NCI-H2081 (cell line): ENCODE measurements around the gene STARD3NL.

ENCODE experiments used
- DNase-seq, 2 experiments: peaks; one replicate each; lab custom pipeline; 2025; lab: John Stamatoyannopoulos, UW

Gene STARD3NL

GRCh38 chr7:38185395-38186307 lies 7.6 kb downstream of the STARD3NL start:
- no peak for DNase-seq

GRCh38 chr7:38186593-38187314 lies 8.7 kb downstream of the STARD3NL start:
- DNase-seq = no peak

DNA sequence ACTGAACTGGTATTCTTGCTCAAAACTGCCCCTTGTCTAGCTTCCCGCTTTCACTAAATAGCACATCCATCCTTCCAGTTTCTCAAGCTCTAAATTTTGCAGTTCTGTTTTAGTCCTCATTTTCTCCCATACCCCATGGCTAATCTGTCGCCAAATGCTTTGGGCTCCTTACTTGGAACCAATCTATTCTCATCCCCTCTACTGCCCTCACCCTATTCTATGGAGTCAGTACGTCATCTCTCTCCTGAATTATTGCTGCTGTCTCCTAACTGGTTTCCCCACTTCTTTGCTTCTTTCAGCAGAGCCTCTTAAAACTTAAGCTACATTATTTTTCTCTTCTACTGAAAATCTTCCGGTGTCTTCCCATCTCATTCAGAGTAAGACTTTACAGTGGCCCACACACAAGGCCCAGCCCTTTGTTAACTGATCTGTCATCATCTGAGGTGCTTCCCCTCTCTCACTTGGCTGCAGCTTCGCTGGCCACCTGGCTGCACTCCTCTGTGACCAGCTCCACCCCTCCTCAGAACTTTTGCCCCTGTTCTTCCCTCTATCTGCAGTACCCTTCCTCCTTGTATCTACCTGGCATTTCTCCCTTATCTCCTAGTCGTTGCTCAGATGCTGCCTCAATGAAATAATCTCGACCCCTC lies 9.9 kb downstream of the STARD3NL start:
- DNase-seq = no peak

DNA sequence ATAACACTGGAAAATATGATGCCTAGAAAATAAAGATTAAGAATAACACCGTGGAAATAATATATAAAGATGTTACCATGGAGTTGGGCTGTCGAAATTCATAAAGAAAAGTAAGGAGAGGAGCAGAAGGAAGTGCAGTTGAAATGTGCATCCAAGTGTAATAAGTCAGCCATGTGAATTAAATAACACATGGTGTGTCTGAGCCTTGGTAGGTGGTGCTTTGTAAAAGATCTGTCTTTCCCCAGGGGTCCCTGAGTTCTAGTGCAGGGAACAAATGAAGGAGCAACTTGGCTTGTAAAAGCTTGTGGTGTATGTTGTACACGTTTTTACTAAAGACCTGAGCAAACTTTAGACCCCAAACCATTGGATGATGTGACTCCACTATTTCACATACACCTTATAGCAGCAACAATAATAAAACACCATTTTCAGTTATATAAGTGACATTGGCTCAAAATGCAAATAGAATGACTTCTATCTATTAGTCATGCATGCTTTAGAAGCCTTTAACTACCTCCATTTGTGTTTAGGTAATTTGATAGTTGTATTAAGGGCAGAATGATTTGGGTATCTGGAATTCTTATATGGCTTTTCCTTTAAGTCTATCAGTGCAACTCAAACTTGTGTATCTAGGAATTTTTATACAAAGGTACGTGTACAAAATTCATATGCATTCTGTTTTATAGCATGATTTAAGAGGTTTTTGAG lies 11.3 kb downstream of the STARD3NL start:
- no peak for DNase-seq

DNA sequence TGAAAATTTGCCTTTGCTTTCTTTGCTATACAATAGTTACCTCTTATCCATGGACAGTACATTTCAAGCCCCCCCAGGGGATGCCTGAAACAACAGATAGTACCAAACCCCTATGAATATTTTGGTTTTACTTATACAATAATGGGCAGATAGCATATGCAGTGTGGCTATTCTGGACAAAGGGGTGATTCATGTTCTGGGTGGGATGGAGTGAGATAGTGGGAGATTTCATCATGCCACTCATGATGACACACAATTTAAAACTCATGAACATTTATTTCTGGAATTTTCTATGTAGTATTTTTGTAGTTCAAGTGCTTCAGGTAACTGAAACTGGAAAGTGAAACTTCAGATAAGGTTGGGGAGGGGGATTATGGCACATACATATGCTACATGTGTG lies 12.0 kb downstream of the STARD3NL start:
- no peak for DNase-seq

DNA sequence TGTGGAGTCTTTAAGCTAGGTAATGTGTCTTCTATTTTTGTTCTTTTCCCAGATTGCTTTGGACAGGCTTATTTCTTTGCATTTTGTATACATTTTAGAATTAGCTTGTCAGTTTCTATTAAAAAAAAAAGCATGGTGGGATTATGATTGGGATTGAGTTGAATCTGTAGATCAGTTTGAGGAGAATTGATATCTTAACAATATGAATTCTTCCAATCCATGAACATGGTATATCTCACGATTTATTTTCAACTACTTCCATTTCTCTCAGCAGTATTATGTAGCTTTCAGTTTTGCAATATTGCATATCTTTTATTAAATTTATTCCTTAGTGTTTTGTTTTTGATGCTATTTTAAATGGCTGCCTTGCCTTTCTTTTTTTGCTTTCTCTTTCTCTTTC lies 13.7 kb downstream of the STARD3NL start:
- no peak for DNase-seq

DNA sequence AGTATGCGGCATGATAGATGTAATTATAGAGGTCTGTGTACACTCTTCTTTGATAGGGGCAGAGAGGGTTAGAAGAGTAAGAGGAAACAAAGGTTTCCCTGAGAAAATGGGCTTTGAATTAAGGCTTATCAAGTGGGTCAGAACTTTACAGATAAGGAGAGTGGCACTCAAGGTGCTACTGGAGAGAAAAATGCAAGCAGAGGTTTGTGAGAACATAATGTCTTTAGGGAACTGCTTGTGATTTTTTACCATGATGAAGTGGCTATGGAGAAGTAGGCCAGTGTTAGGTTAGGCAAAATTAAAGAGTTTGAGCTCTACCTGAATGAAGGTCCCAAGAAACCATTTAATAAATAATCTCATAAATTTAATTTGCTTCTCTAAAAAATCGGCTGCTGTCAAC lies 14.3 kb downstream of the STARD3NL start:
- DNase-seq = no peak

DNA sequence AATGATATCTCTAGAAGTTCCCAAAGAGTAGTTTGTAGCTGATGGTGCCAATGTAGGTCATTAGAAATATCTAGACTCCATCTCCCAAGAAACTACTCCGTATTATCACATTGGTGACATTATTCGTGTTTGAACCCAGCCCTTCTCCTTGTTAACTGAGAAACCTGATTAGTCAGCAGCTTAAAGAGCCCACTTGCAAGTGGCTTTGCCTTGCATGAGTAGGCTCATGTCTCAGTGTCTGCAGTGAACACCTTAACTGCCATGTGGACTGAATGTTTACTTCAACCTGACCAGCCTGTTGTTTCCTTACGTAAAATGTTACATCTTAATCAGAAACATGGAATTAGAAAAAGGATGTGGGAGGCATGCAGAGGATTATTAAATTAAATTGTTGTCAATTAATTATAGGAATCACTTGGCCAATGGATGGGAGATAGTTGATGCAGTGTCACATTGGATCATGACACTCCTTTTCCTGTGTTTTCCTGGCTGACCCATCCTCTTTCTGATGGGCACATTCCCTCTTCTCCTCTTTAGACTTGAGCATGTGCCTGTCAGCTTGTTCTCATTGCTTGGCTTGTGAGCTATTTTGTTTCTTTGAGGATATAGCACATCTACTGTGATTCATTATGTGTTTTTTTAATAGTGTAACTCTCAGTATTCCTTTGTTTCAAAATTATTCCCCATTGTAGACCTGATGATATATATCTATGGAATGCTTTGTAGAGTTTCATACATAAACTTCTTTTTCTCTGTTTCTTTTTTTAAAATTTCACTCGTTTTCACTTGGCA lies 18.0 kb downstream of the STARD3NL start:
- no peak for DNase-seq

GRCh38 chr7:38198366-38198765 lies 20.3 kb downstream of the STARD3NL start:
- no peak for DNase-seq

GRCh38 chr7:38199154-38199553 lies 21.1 kb downstream of the STARD3NL start:
- no peak for DNase-seq

DNA sequence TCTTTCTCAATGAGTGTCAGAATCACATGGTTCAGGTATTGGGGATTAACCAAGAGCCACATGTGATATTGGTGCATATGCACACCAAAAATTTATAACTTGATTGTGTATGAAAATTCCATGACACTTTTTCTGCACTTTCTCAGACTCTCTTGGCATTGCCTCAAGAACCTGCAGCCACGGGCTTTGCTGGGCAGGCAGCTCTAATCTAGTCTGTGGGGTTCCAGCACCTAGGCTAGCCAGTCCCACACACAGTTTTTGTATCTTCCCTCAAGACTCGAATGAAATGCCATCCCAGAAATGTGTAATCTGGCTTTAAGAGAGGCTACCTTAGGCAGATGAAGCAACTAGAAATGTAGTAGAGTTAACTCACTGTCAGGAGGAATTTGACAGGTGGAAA lies 21.7 kb downstream of the STARD3NL start:
- no peak for DNase-seq

DNA sequence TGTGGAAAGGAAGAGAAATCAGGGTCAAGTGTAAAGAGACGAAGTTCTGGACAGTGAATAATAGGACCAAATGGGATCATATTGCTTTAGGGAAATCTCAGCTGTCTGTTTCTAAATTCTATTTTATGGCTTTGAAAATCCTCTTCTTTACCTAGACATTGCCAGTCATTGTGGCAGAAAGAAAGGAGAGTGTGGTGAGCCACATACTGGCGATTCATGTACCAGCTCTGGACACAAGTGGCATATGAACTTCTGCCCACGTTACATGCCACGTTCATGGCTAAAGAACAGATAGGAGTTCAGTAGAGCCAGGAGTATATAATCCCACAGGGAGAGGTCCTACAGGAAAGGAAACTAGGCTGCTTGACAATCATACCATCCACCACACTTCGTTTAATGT lies 28.0 kb downstream of the STARD3NL start:
- no peak for DNase-seq

DNA sequence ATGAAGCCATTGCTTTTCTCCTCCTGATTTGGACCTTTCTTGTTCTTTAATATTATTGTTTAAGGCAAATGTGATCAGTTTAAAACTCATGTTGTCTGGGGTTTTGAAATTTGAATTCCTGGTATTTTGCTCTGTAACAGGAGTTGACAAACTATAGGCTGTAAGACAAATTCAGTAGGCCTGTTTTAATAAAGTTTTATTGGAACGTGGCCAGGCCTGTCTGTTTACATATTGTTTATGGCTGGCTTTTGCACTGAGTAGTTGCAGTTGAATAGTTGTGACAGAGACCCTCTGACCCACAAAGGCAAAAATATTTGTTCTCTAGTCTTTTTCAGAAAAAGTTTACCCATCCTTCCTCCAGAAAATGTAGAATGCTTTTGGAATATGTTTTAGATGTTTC lies 29.8 kb downstream of the STARD3NL start:
- no peak for DNase-seq

DNA sequence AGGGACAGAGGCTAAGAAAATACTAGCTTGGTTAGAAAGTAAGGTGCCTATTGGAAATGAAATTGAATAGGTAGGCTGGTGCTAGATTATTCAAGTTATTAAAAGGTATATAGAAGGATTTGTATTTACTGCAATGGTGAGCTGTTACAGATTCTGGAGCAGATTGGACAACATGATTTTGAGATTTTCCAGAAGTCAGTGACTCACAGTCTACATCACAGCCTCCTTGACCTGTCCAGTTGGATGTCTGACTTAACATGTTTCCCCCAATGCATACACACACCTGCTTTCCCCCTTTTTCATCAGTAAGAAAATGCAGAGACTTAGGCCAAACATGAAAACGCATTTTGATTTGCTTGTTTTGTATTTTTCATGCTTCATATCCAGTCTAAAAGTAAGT lies 33.4 kb downstream of the STARD3NL start:
- no peak for DNase-seq

DNA sequence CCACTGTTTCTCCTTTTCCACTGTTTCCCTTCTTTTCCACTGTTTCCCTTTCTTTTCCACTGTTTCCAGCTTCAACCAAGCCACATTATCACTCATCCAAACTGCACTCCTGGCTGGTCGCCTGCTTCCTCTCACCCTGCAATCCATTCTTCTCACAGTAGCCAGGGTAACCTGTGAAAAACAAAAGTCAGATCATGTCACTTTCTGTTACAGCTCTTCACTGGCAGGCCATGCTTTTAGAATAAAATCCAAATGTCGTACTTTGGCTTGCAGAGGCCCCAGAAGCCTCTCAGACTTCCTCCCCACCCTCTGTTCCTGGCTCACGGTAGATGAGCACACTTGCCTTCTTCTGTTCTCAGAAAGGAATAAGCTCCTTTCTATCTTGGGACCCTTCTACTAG lies 33.9 kb downstream of the STARD3NL start:
- no peak for DNase-seq

- DNase-seq = no peak
Observed at GRCh38 chr7:38215115-38215514, 37.1 kb downstream of the STARD3NL start.

- peak; percentile 71 to 74 for DNase-seq
Observed at GRCh38 chr7:38215735-38216670, 38.0 kb downstream of the STARD3NL start.

- no peak for DNase-seq
Observed at GRCh38 chr7:38217672-38218071, 39.6 kb downstream of the STARD3NL start.

GRCh38 chr7:38220452-38220851 lies 42.4 kb downstream of the STARD3NL start:
- no peak for DNase-seq

GRCh38 chr7:38222481-38223096 lies 44.5 kb downstream of the STARD3NL start:
- peak; percentile 57 to 71 for DNase-seq
